ENCODE data around the gene ARRB1. TPM values are rescaled to one million over a fixed set of nuclear protein-coding genes. Genes with fewer than 3 reads are reported as not detected.

ARRB1 gene
- total and polyA plus RNA-seq, 4 donors: 39.8 to 145 (median 55.2) TPM

DNA sequence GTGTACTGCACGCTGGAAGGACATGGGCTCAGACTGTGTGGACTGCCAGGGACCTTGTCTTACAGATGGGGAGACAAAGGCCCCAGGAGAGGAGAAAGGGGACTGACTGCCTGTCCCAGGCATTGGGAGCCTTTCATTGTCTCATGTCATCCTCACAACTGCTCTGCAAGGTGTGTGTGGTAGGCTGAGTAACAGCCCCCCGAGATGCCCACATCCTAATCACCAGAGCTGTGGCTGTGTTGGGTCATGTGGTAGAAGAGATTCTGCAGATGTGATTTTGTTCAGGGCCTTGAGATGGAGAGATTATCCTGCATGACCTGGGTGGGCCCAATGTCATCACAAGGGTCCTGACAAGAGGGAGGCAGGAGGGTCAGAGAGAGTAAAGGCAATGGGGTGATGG, 39.1 kb downstream of the ARRB1 start:
- DNase-seq: no peak
- Histone ChIP-seq H3K27ac (ENCODE audit: low read depth in 1 of 2, low read length in 1 of 2) (peak overlapping the region; percentile 46 to 92), H3K9me3 (ENCODE audit: control insufficient read depth in 4 of 4, insufficient read depth in 3 of 4, low read length in 3 of 4) (no peaks in the 10 kb centered on the region), H3K4me1 (ENCODE audit: control insufficient read depth in 5 of 5, insufficient read depth in 5 of 5, low read length in 5 of 5) (peaks cover 0 to 55% (median 24%) of the 10 kb centered on the region in 5 donors), H3K9ac (ENCODE audit: insufficient read depth in 1 of 2, low read length in 2 of 2) (peak overlapping the region in 1 of 2 donors; percentile 65), H3K4me3 (no peak overlapping the region), H3K36me3 (ENCODE audit: control insufficient read depth in 4 of 4, insufficient read depth in 4 of 4, low read length in 4 of 4) (peaks cover 0 to 11% (median 4%) of the 10 kb centered on the region in 4 donors), H3K27me3 (ENCODE audit: control insufficient read depth in 3 of 3, insufficient read depth in 3 of 3, low read length in 2 of 3) (no peaks in the 10 kb centered on the region)
- no peak for TF ChIP-seq CTCF (IDR thresholded peaks at IDR 0.05; ENCODE audit: control extremely low read depth, extremely low read depth)
- WGBS, 2 donors: 60 to 73% methylated on average over 2 of the region's 2 CpGs
- ATAC-seq (ENCODE audit: insufficient read depth, low FRiP score): no peak

- DNase-seq (peak; percentile 43 to 59 (median 44)), ATAC-seq (ENCODE audit: insufficient read depth, low FRiP score) (no peak)
- Histone ChIP-seq H3K9ac (ENCODE audit: insufficient read depth in 1 of 2, low read length in 2 of 2) (peak overlapping the region in 1 of 2 donors; percentile 65), H3K9me3 (ENCODE audit: control insufficient read depth in 4 of 4, insufficient read depth in 3 of 4, low read length in 3 of 4) (no peaks in the 10 kb centered on the region), H3K27ac (ENCODE audit: low read depth in 1 of 2, low read length in 1 of 2) (peak overlapping the region; percentile 47 to 92), H3K27me3 (ENCODE audit: control insufficient read depth in 3 of 3, insufficient read depth in 3 of 3, low read length in 2 of 3) (no peaks in the 10 kb centered on the region), H3K4me1 (ENCODE audit: control insufficient read depth in 5 of 5, insufficient read depth in 5 of 5, low read length in 5 of 5) (peaks cover 0 to 56% (median 24%) of the 10 kb centered on the region in 5 donors), H3K4me3 (no peak overlapping the region), H3K36me3 (ENCODE audit: control insufficient read depth in 4 of 4, insufficient read depth in 4 of 4, low read length in 4 of 4) (peaks cover 0 to 11% (median 4%) of the 10 kb centered on the region in 4 donors)
- WGBS, 2 donors: 51 to 62% methylated on average over 13 of the region's 13 CpGs
- TF ChIP-seq CTCF (IDR thresholded peaks at IDR 0.05; ENCODE audit: control extremely low read depth, extremely low read depth): no peak
These were observed 39.6 kb downstream of the ARRB1 start for GRCh38 chr11:75311858-75312288.

DNA sequence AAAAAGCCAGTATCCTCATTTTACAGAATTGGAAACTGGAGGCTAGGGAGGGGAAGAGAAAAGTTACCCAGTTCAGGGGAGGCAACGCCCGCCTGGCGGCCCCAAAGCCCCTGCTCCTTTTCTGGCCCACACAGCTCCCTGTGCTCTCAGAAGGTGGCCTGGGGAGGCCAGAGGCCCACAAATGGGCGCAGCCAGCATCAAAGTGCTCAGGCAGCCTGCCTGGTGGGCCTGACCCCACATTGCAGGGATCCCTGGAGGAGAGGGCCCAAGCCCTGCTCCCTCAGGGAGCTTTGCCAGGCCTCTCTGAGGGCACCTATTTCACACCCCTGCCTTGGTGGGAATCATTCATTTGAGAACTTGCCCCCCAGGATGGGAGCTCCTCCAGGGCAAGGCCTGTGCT, 42.5 kb downstream of the ARRB1 start:
- H3K4me1 ChIP-seq (ENCODE audit: control insufficient read depth in 5 of 5, insufficient read depth in 5 of 5, low read length in 5 of 5): peaks cover 0 to 54% (median 20%) of the 10 kb centered on the region in 5 donors
- H3K9me3 ChIP-seq (ENCODE audit: control insufficient read depth in 4 of 4, insufficient read depth in 3 of 4, low read length in 3 of 4): no peaks in the 10 kb centered on the region
- H3K9ac ChIP-seq (ENCODE audit: insufficient read depth in 1 of 2, low read length in 2 of 2): no peak overlapping the region
- peak overlapping the region in 1 of 2 donors; percentile 15 for H3K27ac ChIP-seq (ENCODE audit: low read depth in 1 of 2, low read length in 1 of 2)
- 87 to 89% methylated on average over 4 of the region's 4 CpGs for WGBS, 2 donors
- no peaks in the 10 kb centered on the region for H3K27me3 ChIP-seq (ENCODE audit: control insufficient read depth in 3 of 3, insufficient read depth in 3 of 3, low read length in 2 of 3)
- DNase-seq (no peak), ATAC-seq (ENCODE audit: insufficient read depth, low FRiP score) (no peak)
- no peak overlapping the region for H3K4me3 ChIP-seq
- no peak for TF ChIP-seq CTCF (IDR thresholded peaks at IDR 0.05; ENCODE audit: control extremely low read depth, extremely low read depth)
- peaks cover 0 to 19% (median 6%) of the 10 kb centered on the region in 4 donors for H3K36me3 ChIP-seq (ENCODE audit: control insufficient read depth in 4 of 4, insufficient read depth in 4 of 4, low read length in 4 of 4)

- Histone ChIP-seq H3K36me3 (ENCODE audit: control insufficient read depth in 4 of 4, insufficient read depth in 4 of 4, low read length in 4 of 4) (peaks cover 0 to 22% (median 6%) of the 10 kb centered on the region in 4 donors), H3K27me3 (ENCODE audit: control insufficient read depth in 3 of 3, insufficient read depth in 3 of 3, low read length in 2 of 3) (no peaks in the 10 kb centered on the region), H3K4me1 (ENCODE audit: control insufficient read depth in 5 of 5, insufficient read depth in 5 of 5, low read length in 5 of 5) (peaks cover 0 to 54% (median 12%) of the 10 kb centered on the region in 5 donors), H3K4me3 (no peak overlapping the region), H3K27ac (ENCODE audit: low read depth in 1 of 2, low read length in 1 of 2) (peak overlapping the region in 1 of 2 donors; percentile 86), H3K9ac (ENCODE audit: insufficient read depth in 1 of 2, low read length in 2 of 2) (no peak overlapping the region), H3K9me3 (ENCODE audit: control insufficient read depth in 4 of 4, insufficient read depth in 3 of 4, low read length in 3 of 4) (no peaks in the 10 kb centered on the region)
- no peak for TF ChIP-seq CTCF (IDR thresholded peaks at IDR 0.05; ENCODE audit: control extremely low read depth, extremely low read depth)
- WGBS, 2 donors: 75 to 92% methylated on average over 7 of the region's 7 CpGs
- no peak for ATAC-seq (ENCODE audit: insufficient read depth, low FRiP score)
- no peak for DNase-seq
These were observed 43.3 kb downstream of the ARRB1 start for GRCh38 chr11:75308116-75308515.
